Muscle layer of duodenum (tissue), 2 donors: ENCODE measurements around the gene GALK2.
"Not testable (repeated sequence)": the region's sequence is repeated elsewhere in the genome, so short reads cannot be mapped to it uniquely, and the experiment has no call there.

Experiments used
- H3K27ac ChIP-seq: one replicate; pipeline ENCODE4 v1.7.0; 2013; ENCODE audit warnings: mild to moderate bottlenecking, low read length
- H3K27me3 ChIP-seq: one replicate; pipeline ENCODE4 v1.7.0; 2013; ENCODE audit warnings: low read depth, mild to moderate bottlenecking, control low read depth, low read length
- H3K36me3 ChIP-seq, 2 donors: one replicate each; pipeline ENCODE4 v1.7.0; 2013; ENCODE audit warnings: low read length in 2 of 2, control low read depth in 1 of 2, mild to moderate bottlenecking in 1 of 2; ENCODE audit not compliant: insufficient read depth in 2 of 2, control insufficient read depth in 1 of 2
- H3K4me1 ChIP-seq, 2 donors: one replicate each; pipeline ENCODE4 v1.7.0; 2013; ENCODE audit warnings: low read length in 2 of 2, mild to moderate bottlenecking in 2 of 2, control low read depth in 1 of 2, moderate library complexity in 1 of 2; ENCODE audit not compliant: insufficient read depth in 2 of 2, control insufficient read depth in 1 of 2
- H3K4me3 ChIP-seq, 2 donors: one replicate each; pipeline ENCODE4 v1.7.0; 2013; ENCODE audit warnings: low read length in 2 of 2, low read depth in 1 of 2, mild to moderate bottlenecking in 1 of 2
- H3K9me3 ChIP-seq, 2 donors: one replicate each; pipeline ENCODE4 v1.7.0; 2013; ENCODE audit warnings: low read length in 2 of 2, control low read depth in 1 of 2, mild to moderate bottlenecking in 1 of 2; ENCODE audit not compliant: control insufficient read depth in 1 of 2
- donor health status: healthy.

Gene GALK2

DNA sequence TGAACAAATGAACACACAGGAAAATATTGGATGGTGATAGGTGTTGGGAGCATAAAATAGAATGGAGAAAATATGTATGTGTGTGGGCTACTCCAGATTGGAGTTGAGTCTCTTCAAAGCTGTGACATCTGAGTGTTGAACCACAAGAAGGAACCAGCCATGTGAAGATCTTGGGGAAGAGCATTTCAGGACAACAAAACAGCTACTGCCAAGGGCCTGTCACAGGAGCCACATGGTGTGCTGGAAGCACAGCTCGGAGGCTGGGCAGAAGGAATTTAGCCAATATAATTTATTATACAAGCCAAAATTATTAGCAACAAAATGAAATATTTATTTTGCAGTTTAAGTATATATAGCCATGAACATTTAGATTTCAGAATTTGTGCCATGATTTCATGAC, 144.7 kb downstream of the GALK2 start:
- Histone ChIP-seq H3K36me3 (peaks cover 3 to 8% of the 10 kb centered on the region in 2 donors), H3K4me1 (peaks cover 0 to 15% of the 10 kb centered on the region in 2 donors), H3K4me3 (no peak overlapping the region), H3K9me3 (no peaks in the 10 kb centered on the region), H3K27me3 (no peaks in the 10 kb centered on the region), H3K27ac (no peak overlapping the region)

DNA sequence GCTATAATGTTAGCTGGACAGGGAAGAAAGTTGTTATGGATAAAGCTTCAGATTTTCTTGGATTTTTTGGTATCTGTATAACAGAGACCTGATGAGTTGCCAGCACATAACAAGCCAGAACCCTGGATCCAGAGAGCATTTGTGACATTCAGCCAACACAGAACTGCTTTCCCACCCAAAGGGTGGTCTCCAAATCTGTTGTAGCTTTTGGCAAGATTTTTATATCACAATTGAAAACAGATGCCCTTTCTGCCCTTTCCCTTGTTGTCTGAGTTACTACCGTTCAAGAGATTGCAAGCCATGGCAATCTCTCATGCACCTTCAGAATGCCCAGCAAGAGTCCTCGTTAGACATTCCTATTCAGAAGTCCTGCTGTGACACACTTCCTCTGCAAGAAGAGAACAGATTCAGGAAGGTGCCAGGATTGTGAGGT, 145.4 kb downstream of the GALK2 start:
- H3K4me3 ChIP-seq, result no peak overlapping the region
- H3K27me3 ChIP-seq, result no peaks in the 10 kb centered on the region
- H3K27ac ChIP-seq, result no peak overlapping the region
- H3K36me3 ChIP-seq, result peaks cover 10 to 15% of the 10 kb centered on the region in 2 donors
- peaks cover 0 to 15% of the 10 kb centered on the region in 2 donors for H3K4me1 ChIP-seq
- H3K9me3 ChIP-seq, result no peaks in the 10 kb centered on the region

DNA sequence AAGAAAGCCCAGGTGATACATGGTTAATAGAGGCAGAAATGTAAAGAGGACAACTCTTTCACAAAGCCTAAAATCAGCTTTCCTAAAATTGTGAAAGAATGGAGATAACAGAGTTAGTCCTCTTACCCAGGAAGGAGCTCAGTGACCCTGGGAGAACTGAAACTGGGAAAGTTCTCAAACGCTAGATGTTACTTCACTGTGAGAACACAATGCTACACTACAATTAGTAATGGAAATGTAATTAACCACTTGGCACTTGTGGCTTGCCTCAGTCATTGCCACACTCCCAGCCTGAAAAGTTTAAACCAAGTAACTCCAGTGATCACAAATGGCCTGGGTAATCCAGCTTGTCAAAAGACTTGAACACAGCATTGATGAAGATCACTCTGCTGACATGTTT, 150.3 kb downstream of the GALK2 start:
- Histone ChIP-seq H3K4me1 (peaks cover 0 to 8% of the 10 kb centered on the region in 2 donors), H3K4me3 (no peak overlapping the region), H3K27me3 (no peaks in the 10 kb centered on the region), H3K36me3 (peaks cover 14 to 21% of the 10 kb centered on the region in 2 donors), H3K9me3 (no peaks in the 10 kb centered on the region), H3K27ac (no peak overlapping the region)

DNA sequence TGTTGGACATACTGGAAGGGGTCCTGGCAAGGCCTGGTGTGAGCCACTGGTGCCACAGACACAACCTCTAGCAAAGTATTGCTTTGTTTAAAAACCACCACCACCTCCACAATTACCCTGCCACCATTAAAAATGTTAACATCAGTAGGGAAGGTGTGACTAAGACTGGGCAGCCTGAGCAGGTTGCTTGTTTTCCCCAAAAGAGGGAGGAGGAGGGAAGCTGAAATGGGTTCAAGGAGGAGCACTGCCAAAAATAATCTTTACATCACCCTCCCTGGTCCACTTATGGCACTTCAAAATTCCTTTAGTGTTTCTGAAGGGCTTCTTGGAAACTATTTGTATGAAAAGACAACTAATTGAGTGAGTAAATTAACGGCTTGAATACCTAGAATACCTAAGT, 153.2 kb downstream of the GALK2 start:
- Histone ChIP-seq H3K9me3 (no peaks in the 10 kb centered on the region), H3K27me3 (no peaks in the 10 kb centered on the region)

DNA sequence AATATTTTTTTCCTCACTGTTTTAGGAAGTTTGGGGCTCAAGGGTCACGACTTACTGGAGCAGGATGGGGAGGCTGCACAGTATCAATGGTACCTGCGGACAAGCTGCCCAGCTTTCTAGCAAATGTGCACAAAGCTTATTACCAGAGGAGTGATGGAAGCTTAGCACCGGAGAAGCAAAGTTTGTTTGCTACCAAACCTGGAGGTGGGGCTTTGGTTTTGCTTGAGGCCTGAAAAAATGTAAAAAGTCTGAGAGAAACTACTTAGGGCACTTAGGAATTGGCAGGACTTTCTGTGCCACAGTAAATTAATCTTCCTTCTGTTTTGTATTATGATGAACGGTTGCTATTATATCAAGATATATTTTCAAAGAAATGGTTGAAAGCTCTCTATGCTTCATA, 157.9 kb downstream of the GALK2 start:
- Histone ChIP-seq H3K27me3 (no peaks in the 10 kb centered on the region), H3K4me3 (no peak overlapping the region), H3K4me1 (peaks cover 0 to 6% of the 10 kb centered on the region in 2 donors), H3K9me3 (no peaks in the 10 kb centered on the region), H3K27ac (no peak overlapping the region), H3K36me3 (peaks cover 0 to 4% of the 10 kb centered on the region in 2 donors)

More for the DNA sequence above, 153.2 kb downstream of the GALK2 start:
- peaks cover 14 to 21% of the 10 kb centered on the region in 2 donors for H3K36me3 ChIP-seq
- H3K4me1 ChIP-seq, result peaks cover 0 to 6% of the 10 kb centered on the region in 2 donors
- H3K4me3 ChIP-seq, result no peak overlapping the region
- H3K27ac ChIP-seq, result no peak overlapping the region

DNA sequence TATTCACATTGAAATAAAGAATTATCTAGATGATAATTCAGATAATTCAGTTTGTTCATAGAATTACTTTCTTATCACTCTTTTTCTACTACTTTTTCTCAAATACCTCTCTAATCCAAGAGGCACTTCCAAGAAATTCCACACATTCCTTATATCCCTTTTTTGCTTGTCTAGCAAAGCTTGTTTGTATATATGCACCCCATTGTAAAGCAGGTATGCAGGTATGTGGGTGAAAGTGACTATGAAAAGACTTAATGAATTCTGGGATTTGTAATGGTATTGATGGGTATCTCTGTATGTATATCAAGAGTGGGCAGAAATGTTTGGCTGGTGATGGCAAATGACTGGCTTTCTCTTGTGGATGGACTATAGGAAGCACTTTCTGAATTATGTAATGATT, 158.9 kb downstream of the GALK2 start:
- peaks cover 0 to 4% of the 10 kb centered on the region in 2 donors for H3K36me3 ChIP-seq
- H3K27ac ChIP-seq, result no peak overlapping the region
- H3K4me3 ChIP-seq, result no peak overlapping the region
- no peaks in the 10 kb centered on the region for H3K9me3 ChIP-seq
- no peaks in the 10 kb centered on the region for H3K4me1 ChIP-seq
- no peaks in the 10 kb centered on the region for H3K27me3 ChIP-seq

DNA sequence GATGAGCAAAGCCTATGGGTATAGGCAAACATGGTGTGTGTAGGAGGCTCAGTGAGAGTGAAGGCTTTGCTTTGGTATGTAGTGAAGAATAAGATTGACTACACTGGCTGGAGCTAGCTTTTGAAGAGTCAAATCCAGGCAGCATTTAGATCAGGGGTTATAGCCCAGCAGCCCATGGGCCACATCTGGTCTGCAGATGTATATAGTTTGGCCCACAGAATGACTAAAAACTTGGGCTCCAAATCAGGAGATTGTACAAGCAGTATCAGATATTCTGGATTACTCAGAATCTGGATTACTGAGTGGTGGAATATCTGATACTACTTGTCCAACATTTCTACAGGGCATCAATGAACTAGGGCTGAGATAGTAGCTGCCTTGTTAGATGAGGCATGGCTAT, 160.1 kb downstream of the GALK2 start:
- Histone ChIP-seq H3K36me3 (peaks cover 0 to 4% of the 10 kb centered on the region in 2 donors), H3K27ac (no peak overlapping the region), H3K9me3 (no peaks in the 10 kb centered on the region), H3K27me3 (no peaks in the 10 kb centered on the region), H3K4me3 (no peak overlapping the region), H3K4me1 (no peaks in the 10 kb centered on the region)

DNA sequence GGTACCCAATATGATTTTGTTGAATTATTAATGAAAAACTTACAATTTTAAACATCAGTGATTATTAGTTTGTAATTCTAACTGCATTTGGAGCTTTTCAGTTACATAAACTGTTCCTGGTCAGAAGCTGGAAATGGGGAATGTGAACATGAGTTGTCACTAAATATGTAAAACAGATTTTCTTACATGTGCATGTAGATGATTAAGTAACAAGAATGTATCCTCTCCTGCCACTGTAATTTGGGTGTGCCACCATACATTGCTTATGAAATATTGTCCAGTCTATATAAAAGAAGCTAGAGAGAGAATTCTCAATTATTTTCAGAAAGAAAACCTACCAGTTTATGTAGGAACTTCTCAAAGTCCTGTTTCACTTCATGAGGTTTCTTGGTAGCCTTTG, 161.4 kb downstream of the GALK2 start:
- H3K27ac ChIP-seq, result no peak overlapping the region
- peaks cover 0 to 4% of the 10 kb centered on the region in 2 donors for H3K36me3 ChIP-seq
- H3K4me1 ChIP-seq, result no peaks in the 10 kb centered on the region
- no peak overlapping the region for H3K4me3 ChIP-seq
- no peaks in the 10 kb centered on the region for H3K9me3 ChIP-seq
- H3K27me3 ChIP-seq, result no peaks in the 10 kb centered on the region

DNA sequence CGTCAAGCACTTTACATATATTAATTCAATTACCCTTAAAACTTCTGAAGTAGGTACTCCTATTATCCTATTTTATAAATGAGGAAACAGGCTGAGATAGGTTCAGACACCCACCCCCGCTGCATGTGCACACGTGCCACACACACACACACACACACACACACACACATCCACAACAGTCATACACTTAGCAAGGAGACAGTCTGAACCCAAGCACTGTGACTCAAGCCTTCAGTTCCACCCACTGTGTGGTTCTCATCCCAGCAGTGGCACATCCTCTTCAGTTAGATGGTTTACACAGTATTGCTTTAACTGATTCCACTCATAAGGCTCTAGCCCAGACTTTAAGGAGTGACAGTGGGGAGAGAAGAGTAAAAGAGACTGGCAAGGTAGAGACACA, 161.9 kb downstream of the GALK2 start:
- H3K9me3 ChIP-seq, result no peaks in the 10 kb centered on the region
- no peaks in the 10 kb centered on the region for H3K4me1 ChIP-seq
- no peak overlapping the region for H3K27ac ChIP-seq
- H3K27me3 ChIP-seq, result no peaks in the 10 kb centered on the region
- peaks cover 0 to 4% of the 10 kb centered on the region in 2 donors for H3K36me3 ChIP-seq
- no peak overlapping the region for H3K4me3 ChIP-seq

DNA sequence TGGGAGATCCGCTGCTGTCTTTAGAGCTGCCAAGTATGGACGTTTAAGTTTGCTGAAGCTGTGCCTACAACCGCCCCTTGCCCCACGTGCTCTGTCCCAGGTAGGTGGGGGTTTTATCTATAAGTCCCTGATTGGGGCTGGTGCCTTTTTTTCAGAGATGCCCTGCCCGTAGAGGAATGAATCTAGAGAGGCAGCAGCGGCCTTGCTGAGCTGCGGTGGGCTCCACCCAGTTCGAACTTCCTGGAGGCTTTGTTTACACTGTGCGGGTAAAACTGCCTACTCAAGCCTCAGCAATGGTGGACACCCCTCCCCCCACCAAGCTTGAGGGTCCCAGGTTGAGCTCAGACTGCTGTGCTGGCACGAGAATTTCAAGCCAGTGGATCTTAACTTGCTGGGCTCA, 169.6 kb downstream of the GALK2 start:
- Histone ChIP-seq H3K36me3 (peaks cover 0 to 4% of the 10 kb centered on the region in 2 donors), H3K27me3 (no peaks in the 10 kb centered on the region), H3K27ac (no peak overlapping the region), H3K4me3 (no peak overlapping the region), H3K4me1 (no peaks in the 10 kb centered on the region), H3K9me3 (no peaks in the 10 kb centered on the region)

DNA sequence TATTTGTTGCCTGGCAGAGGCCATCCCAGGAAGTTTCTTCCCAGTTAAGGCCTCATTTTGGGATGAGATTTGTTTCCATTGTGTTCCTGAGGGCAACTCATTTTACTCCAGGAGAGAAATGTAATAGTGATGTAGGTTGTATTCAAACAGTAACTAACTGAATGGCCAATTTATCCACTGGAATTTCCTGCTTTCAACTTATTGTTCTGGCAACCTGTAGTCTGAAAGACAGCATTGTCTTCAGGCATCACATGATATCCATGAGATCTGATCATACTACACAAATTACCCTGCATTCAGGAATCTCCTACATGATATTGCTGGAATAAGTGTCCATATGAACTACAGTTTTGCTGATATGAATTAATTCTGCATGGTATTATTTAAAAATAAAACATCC, 173.5 kb downstream of the GALK2 start:
- Histone ChIP-seq H3K36me3 (peaks cover 0 to 4% of the 10 kb centered on the region in 2 donors), H3K27ac (no peak overlapping the region), H3K4me3 (no peak overlapping the region), H3K27me3 (no peaks in the 10 kb centered on the region), H3K4me1 (no peaks in the 10 kb centered on the region), H3K9me3 (no peaks in the 10 kb centered on the region)

DNA sequence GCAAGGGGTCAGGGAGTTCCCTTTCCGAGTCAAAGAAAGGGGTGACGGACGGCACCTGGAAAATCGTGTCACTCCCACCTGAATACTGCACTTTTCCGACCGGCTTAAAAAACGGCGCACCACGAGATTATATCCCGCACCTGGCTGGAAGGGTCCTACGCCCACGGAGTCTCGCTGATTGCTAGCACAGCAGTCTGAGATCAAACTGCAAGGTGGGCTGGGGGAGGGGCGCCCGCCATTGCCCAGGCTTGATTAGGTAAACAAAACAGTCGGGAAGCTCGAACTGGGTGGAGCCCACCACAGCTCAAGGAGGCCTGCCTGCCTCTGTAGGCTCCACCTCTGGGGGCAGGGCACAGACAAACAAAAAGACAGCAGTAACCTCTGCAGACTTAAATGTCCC, 184.4 kb downstream of the GALK2 start:
- H3K4me1 ChIP-seq, H3K27me3 ChIP-seq, H3K27ac ChIP-seq, H3K9me3 ChIP-seq, H3K36me3 ChIP-seq, H3K4me3 ChIP-seq: not testable (repeated sequence)
